SH-SY5Y (cell line): ENCODE results near the gene ERCC8.

Experiments used
- GATA2 ChIP-seq: IDR thresholded peaks from 2 replicates; pipeline ENCODE4 v1.6.1; 2011; ENCODE audit warnings: mild to moderate bottlenecking, low read depth, low read length
- GATA3 ChIP-seq: IDR thresholded peaks from 2 replicates; pipeline ENCODE4 v1.6.1; 2011; ENCODE audit warnings: low read depth, mild to moderate bottlenecking, low read length, moderate library complexity

- no peak for TF ChIP-seq GATA2
- no peak for TF ChIP-seq GATA3
Measured at GRCh38 chr5:60886158-60886557, 58.7 kb downstream of the ERCC8 start.
